ENCODE measurements around the gene E2F4. TPM values are rescaled to one million over a fixed set of nuclear protein-coding genes. Genes with fewer than 3 reads are reported as not detected.

Gene E2F4
- total and polyA plus RNA-seq, 2 of the 8 experiments (the other 6 are each of a cell fraction or from before 2014, with no cell fraction given): 79.9 to 157 TPM

DNA sequence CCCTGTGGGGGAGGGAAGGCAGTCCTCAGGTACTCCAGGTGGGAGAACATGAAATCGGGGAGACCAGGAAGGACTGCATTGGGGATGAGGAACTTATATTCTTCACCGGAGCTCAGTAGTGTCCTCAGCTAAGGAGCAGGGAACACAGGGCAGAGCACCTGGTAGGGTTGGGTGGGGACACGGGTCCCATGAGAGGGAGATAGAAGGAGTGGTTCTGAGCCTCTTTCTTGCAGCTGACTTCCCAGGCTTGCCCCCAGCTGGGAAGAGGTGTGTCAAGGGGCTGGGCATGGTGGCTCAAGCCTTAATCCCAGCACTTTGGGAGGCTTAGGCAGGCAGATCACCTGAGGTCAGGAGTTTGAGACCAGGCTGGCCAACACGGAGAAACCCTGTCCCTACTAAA lies 53.2 kb downstream of the E2F4 start (continued):
- no peak for TF ChIP-seq RXRA (IDR thresholded peaks at IDR 0.05; ENCODE audit: insufficient read depth, low read depth, low read length)
